Tibial nerve (tissue), 3 donors: ENCODE data around the gene SOWAHB.

ENCODE experiments used
- POLR2A ChIP-seq, 2 donors: fragments of 450-650 bp; IDR thresholded peaks; one replicate each; pipeline ENCODE4 v1.6.1; 2017; ENCODE audit warnings: antibody characterized with exemption in 2 of 2, mild to moderate bottlenecking in 2 of 2, moderate library complexity in 2 of 2
- TF ChIP-seq, protein P1 (sequence below), 5 experiments: fragments of 200-600 bp in 3 of 5; fragments of 450-650 bp in 2 of 5; sonication (generic) in 3 of 5; IDR thresholded peaks; one replicate each; pipeline ENCODE4 v1.5.1; 2016 to 2019; ENCODE audit warnings: antibody characterized with exemption in 5 of 5, mild to moderate bottlenecking in 3 of 5, moderate library complexity in 2 of 5

DNA sequence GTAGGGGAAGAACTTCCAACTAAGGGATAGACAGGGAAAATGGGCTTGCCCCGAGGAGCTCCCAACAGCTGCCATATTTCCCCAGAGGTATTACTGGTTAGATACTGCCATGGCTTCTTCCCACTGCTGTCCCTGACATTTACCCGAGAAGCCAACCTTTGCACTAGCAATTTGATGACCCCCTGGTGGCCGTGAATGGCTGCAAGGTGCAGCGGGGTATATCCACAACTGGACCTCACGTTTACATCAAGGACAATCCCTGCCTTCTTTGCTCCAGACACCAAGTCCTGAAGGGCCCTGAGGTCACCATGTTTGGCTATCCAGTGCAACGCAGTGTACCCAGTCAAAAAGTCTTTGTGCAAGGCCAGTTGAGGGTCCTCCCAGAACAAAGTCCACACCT lies 2.3 kb downstream of the SOWAHB start:
- TF ChIP-seq, protein P1, sequence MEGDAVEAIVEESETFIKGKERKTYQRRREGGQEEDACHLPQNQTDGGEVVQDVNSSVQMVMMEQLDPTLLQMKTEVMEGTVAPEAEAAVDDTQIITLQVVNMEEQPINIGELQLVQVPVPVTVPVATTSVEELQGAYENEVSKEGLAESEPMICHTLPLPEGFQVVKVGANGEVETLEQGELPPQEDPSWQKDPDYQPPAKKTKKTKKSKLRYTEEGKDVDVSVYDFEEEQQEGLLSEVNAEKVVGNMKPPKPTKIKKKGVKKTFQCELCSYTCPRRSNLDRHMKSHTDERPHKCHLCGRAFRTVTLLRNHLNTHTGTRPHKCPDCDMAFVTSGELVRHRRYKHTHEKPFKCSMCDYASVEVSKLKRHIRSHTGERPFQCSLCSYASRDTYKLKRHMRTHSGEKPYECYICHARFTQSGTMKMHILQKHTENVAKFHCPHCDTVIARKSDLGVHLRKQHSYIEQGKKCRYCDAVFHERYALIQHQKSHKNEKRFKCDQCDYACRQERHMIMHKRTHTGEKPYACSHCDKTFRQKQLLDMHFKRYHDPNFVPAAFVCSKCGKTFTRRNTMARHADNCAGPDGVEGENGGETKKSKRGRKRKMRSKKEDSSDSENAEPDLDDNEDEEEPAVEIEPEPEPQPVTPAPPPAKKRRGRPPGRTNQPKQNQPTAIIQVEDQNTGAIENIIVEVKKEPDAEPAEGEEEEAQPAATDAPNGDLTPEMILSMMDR (IDR thresholded peaks at IDR 0.05): no peak
- no peak for TF ChIP-seq POLR2A (IDR thresholded peaks at IDR 0.05)
